Ureter (tissue), 1 donor: Measurements from ENCODE around the gene LMOD1. TPM values are rescaled to one million over a fixed set of nuclear protein-coding genes. Genes with fewer than 3 reads are reported as not detected.
A peak's percentile ranks its signal among the peaks of the same experiment; 100 is the strongest.
"Not testable (repeated sequence)": the region's sequence is repeated elsewhere in the genome, so short reads cannot be mapped to it uniquely, and the experiment has no call there.

Experiments used
- DNase-seq: peaks from one replicate; pipeline ENCODE4 v3.0.0-alpha.2; 2020; ENCODE audit warnings: low spot score
- total RNA-seq: library from RNA; stranded (reverse); gene quantifications from one replicate; pipeline ENCODE4 v1.2.4, GENCODE V29; 2023
- donor health status: DM: yes; HTN: yes; CAD: no.

The LMOD1 gene
- total RNA-seq, 1 donor from 2014 or later, result 123 TPM

- DNase-seq, result no peak
These were observed 31.7 kb downstream of the LMOD1 start for GRCh38 chr1:201914456-201915235.

DNA sequence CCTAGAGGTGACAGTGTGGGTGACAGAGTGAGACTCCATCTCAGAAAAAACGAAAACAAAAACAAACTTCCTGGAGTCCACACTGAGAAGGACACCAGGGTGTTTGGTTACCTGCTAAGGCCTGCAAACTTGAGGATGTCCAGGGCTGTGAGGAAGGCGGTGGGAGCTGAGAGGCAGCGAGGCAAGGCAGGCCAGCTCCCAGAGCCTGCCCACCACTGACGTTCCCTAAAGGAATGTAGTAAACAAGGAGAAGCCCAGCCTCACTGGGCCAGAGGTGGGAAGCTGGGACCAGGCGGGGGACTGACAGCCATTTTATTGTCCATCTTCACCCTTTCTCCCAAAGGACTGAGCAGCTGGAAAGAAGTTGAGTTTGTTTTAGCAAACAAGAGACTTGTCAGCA, 33.5 kb downstream of the LMOD1 start:
- no peak for DNase-seq

- DNase-seq, result no peak
These were observed 34.3 kb downstream of the LMOD1 start for GRCh38 chr1:201911826-201912571.

- DNase-seq, result no peak
These were observed 38.7 kb downstream of the LMOD1 start for GRCh38 chr1:201907621-201908020.

DNA sequence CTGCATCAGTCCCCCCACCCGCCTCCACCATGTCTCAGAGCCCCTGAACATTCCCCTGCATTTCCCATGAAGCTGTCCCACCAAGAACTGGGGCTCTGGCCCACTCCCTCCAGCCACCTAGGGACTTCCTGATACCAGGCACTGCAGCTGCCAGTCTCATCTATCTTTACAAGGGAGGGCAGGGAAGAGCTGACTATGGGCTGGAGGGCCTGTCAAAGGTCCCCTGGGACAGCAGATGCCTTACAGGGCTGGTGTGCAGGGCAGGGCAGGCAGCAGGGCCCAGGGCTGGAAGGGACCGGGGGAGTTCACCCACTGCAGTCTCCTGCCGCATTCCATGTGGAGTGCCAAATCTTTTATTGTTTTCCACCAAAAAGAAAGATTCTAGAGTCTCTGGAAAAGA, 40.0 kb downstream of the LMOD1 start:
- DNase-seq, result no peak

DNA sequence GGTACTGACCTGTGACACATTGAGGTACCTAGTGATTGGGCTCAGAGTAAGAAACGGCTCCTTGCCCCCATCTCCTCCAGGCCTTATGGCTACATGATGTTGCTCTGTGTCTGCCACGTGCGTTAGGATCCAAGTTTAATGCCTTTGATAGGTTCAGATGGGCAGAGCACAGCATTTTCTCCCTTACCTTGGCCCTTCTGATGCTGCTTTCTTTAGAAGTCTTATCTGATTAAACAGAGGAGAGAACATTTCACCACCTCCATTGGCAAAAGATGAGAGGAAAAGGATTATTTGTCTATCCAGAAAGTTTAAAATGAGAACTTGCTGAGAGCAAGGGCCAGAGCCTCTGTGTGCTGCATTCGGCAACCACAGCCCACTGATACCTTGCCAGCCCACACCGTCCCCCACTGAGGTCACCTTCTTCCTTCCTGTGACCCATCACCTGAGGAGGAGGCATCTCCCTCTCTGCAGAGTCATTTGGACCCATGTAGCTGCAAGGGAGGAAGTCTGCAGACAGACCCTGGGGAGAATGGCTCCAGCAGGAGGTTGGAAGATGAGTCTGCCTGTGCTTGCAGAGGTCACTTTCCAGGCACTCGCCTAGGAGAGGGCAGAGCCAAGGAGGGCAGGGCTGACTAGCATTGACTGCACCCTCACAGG, 41.0 kb downstream of the LMOD1 start:
- no peak for DNase-seq

GRCh38 chr1:201904579-201904978, 41.8 kb downstream of the LMOD1 start:
- peak; percentile 76 for DNase-seq

- no peak for DNase-seq
These were observed 43.2 kb downstream of the LMOD1 start for GRCh38 chr1:201903135-201903534.

GRCh38 chr1:201902198-201902597, 44.1 kb downstream of the LMOD1 start:
- DNase-seq, result no peak

DNA sequence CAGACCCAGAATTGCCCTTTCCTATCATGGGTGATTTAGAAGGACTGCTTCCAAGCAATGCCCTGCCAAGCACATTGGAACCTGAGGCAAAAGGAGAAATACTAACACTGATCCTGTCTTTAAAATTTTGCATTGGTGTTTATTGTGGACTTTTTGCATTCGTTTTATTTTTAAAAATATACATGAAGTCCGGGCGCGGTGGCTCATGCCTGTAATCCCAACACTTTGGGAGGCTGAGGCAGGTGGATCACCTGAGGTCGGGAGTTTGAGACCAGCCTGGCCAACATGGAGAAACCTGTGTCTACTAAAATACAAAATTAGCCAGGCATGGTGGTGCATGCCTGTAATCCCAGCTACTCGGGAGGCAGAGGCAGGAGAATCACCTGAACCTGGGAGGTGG, 45.3 kb downstream of the LMOD1 start:
- not testable (repeated sequence) for DNase-seq

DNA sequence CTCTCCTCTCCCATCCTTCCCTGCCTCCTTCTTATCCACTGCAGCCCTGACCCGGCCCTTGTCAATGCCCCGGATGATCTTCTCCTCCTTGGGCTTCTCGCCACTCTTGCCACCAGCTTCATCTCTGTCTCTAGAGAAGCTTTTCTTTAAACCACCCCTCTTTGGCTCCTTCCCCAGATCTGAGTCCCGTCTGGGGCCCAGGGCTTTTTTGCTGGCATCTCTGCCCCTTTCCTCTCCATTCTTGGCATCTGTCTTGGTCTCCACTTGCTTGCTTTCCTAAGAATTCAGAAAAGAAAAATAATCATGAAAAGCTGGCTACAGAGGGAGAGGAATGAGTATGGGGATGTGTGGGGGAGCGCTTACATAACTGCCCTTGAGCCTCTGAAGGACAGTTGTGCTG, 45.9 kb downstream of the LMOD1 start:
- DNase-seq, result no peak

DNA sequence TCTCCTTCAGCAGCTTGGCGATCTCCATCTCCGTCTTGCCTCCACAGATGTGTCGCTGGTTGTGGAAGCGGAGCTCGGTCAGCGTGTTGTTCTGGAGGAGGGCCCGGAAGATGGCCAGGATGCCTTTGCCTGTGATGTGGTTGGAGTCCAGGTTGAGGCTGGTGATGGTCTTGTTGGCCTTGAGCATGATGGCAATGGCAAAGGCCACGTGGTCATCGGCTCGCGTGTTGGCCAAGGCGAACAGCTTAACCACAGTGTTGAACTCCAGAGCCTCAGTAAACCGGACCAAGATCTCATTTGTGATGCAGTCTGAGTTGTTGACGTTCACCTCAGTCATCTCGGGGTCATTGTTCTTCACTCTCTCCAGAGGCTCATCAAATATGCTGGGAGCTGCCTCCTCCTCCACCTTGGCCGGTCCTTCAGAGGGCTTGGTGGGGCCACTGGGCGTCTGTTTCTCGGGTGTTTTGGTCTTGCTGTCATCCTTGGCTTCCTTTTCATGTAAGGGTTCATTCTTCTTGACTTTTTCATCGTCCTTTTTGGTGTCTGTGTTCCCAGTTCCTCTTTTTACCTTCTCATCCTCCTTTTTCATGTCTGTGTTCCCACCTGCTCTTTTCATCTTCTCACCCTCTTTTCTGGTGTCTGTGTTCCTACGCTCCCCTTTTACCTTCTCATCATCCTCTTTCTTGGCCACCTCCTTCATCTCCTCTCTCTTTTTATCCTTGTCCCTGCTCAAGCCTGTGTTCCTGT, 46.5 kb downstream of the LMOD1 start:
- DNase-seq, result no peak

- DNase-seq, result no peak
These were observed 47.4 kb downstream of the LMOD1 start for GRCh38 chr1:201898992-201899391.

DNA sequence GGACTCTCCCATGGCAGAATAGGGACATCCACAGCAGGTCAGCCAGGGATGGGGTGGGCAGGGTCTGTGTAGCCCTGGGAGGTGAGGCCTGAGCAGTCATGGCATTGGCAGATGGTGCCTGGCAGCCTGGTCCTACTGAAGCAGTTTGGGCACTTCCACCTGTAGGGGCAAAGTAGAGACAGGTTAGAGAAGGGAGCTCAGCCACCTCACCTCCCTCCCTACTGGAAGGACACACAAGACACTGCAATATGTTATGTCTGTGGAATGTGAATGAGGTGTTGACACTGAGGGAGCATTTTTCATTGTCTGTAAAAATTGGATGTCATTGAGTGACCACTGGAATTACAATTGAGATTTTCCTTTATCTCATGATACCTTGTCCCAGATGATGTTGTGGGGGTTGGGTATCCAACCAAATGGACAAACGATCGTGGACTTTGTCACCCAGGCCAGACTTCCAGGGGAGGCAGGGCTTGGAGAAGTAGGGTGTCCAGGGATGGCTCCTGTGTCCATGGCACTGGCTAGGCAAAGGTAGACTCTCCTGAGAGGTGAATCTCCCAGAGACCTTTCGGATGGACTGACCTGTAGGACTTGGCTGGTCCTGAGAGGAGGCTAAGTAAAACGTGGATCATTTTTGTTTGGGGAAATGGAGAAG, 48.0 kb downstream of the LMOD1 start:
- DNase-seq, result no peak

GRCh38 chr1:201896951-201897391, 49.4 kb downstream of the LMOD1 start:
- no peak for DNase-seq

DNA sequence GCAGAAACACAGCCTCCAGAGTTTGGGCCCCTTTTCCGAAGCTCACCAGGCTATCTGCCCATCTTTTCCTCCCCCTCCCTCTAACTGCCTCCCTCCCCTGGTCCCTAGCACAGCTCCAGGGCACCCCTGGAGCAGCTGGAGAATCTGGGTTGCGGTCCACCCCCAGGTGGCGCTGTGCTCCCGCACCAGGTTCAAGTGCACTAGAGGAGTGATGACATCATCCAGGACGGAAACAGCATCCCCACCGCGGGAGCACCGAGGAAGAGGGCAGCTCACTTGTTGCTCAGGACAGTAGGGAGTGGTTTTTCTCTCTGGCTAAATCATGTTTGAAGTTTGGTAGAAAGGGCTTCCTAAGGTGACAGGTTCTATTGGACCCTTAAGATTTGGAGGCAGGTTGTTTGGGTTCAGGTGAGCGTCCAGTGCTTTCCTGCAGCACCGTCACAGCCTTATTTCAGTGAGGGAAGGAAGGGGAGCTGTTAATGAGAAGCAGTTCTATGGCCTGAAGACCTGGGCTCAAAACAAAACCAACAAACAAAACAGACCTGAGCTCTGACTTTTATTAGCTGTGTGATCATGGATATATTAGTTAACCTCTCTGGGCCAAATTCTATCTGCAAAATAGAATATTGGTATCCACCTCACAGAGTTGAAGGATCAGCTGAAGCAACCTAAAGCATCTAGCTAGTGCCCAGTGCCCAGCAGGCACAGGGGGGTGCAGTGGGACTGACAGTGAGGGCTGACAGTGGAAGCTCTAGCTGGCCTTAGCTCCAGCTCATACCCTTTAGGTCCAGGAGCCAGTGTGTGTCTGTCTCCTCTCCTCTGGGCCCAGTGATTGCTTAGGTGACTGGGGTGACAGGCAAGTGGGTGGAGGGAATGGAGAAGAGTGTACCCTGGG, 50.2 kb downstream of the LMOD1 start:
- peak; percentile 92 for DNase-seq

GRCh38 chr1:201895120-201895665, 51.2 kb downstream of the LMOD1 start:
- no peak for DNase-seq

- DNase-seq, result no peak
These were observed 51.8 kb downstream of the LMOD1 start for GRCh38 chr1:201894343-201895119.

DNA sequence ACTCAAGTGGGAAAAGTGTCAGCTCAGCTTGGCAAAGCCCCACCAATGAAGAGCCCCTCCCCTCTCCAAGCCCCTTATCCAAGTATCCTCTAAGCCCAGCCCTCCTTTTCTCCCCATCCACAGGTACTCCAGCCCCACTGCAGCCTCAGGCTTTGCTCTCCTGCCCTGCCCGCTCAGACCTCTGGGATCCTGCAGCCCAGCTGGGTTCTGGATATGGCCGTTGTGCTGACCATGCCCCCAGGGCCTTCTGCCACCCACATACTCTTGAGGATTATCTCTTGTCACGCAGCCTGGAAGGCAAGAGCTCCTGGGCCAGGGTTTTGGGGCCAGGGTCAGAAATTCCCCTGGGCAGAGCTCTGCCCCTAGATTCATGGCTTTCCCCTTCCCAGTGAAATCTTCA, 52.9 kb downstream of the LMOD1 start:
- no peak for DNase-seq
